GM12878 (cell line): ENCODE data around the gene LBR. TPM values are rescaled to one million over a fixed set of nuclear protein-coding genes. Genes with fewer than 3 reads are reported as not detected.

Source experiments
- ATAC-seq: fragments of 200-7000 bp; cut with Tn5 transposase; 3 replicates; pipeline ENCODE4 v1.9.1; 2020; ENCODE audit warnings: mild to moderate bottlenecking, moderate library complexity
- BruUV-seq: library from RNA; stranded (reverse); fragments of 400-500 nt; replicated peaks from 2 replicates; lab custom pipeline; 2021; lab: Mats Ljungman, UMichigan
- CTCF ChIA-PET: fragments of 300-600 bp; sonication (Branson Sonifier 250); formaldehyde crosslinking; extraction: SDS; loops from one replicate; lab custom pipeline; 2021; ENCODE audit warnings: inconsistent platforms; lab: Yijun Ruan, JAX
- POLR2A ChIA-PET: fragments of 350-600 bp; formaldehyde crosslinking; extraction: SDS; loops from one replicate; lab custom pipeline; 2021; ENCODE audit warnings: inconsistent platforms; lab: Charles Lee
- RAD21 ChIA-PET: fragments of 300-600 bp; sonication (Branson Sonifier 250); formaldehyde crosslinking; loops from one replicate; lab custom pipeline; 2023; ENCODE audit warnings: antibody characterized with exemption; ENCODE audit not compliant: unreplicated experiment; lab: Charles Lee
- SMC1A ChIA-PET: fragments of 300-600 bp; sonication (Branson Sonifier 250); formaldehyde crosslinking; loops from one replicate; lab custom pipeline; 2023; ENCODE audit not compliant: unreplicated experiment, uncharacterized antibody; lab: Charles Lee
- DNase-seq: peaks from one replicate; pipeline ENCODE4 v3.0.0-alpha.2; 2011; ENCODE audit warnings: low read depth, low spot score
- FAIRE-seq: peaks from 3 replicates; lab custom pipeline; 2011; peaks lifted over from hg19 to GRCh38; lab: Jason Lieb, UNC
- H2AFZ ChIP-seq: 2 replicates; pipeline ENCODE4 v1.6.0; 2011; ENCODE audit warnings: low read depth, low read length, control low read depth; ENCODE audit not compliant: control insufficient read depth
- H3K27ac ChIP-seq: 2 replicates; pipeline ENCODE4 v1.5.1; 2011; ENCODE audit warnings: control low read depth; ENCODE audit not compliant: control insufficient read depth, insufficient read depth
- H3K27me3 ChIP-seq, 2 experiments: replicated peaks in 1 of 2; 2 replicates each; pipeline versions ENCODE4 v1.6.0 to v1.6.1; 2011; ENCODE audit warnings: low read length in 1 of 2; ENCODE audit not compliant: control insufficient read depth in 2 of 2, insufficient read depth in 2 of 2
- H3K36me3 ChIP-seq, 2 experiments: 2 replicates each; pipeline ENCODE4 v1.5.1; 2011; ENCODE audit warnings: low read length in 1 of 2; ENCODE audit not compliant: control insufficient read depth in 2 of 2, insufficient read depth in 2 of 2
- H3K4me1 ChIP-seq: 2 replicates; pipeline ENCODE4 v1.6.1; 2011; ENCODE audit warnings: mild to moderate bottlenecking, low read length, moderate library complexity, mixed read lengths; ENCODE audit not compliant: control insufficient read depth, insufficient read depth
- H3K4me2 ChIP-seq: 2 replicates; pipeline ENCODE4 v1.6.0; 2011; ENCODE audit warnings: control low read depth; ENCODE audit not compliant: control insufficient read depth, insufficient read depth
- H3K4me3 ChIP-seq: fragments of 200-600 bp; sonication (generic); 2 replicates; pipeline ENCODE4 v1.5.1; 2016
- H3K79me2 ChIP-seq: 2 replicates; pipeline ENCODE4 v1.6.0; 2011; ENCODE audit warnings: low read length; ENCODE audit not compliant: control insufficient read depth, insufficient read depth
- H3K9ac ChIP-seq: 2 replicates; pipeline ENCODE4 v1.8.0; 2011; ENCODE audit warnings: low read length, control low read depth, mixed read lengths; ENCODE audit not compliant: control insufficient read depth, insufficient read depth
- H3K9me3 ChIP-seq: replicated peaks from 3 replicates; pipeline ENCODE4 v1.5.1; 2011; ENCODE audit warnings: mild to moderate bottlenecking, low read length; ENCODE audit not compliant: control insufficient read depth, insufficient read depth
- H4K20me1 ChIP-seq: 2 replicates; pipeline ENCODE4 v1.6.0; 2011; ENCODE audit not compliant: control insufficient read depth, insufficient read depth
- EZH2 ChIP-seq: IDR thresholded peaks from 2 replicates; pipeline ENCODE4 v1.6.1; 2012; ENCODE audit warnings: low read depth, mild to moderate bottlenecking, control low read depth, inconsistent platforms, low read length, borderline replicate concordance; ENCODE audit not compliant: control insufficient read depth
- MEF2A ChIP-seq: IDR thresholded peaks from 2 replicates; pipeline ENCODE4 v1.6.1; 2011; ENCODE audit warnings: low read depth, mild to moderate bottlenecking, low read length, moderate library complexity; ENCODE audit not compliant: insufficient read depth
- NFXL1 ChIP-seq: fragments of 450-650 bp; IDR thresholded peaks from 2 replicates; pipeline ENCODE4 v1.6.1; 2017; ENCODE audit warnings: antibody characterized with exemption, mild to moderate bottlenecking, borderline replicate concordance
- NRF1 ChIP-seq: conservative IDR thresholded peaks from 2 replicates; pipeline ENCODE4 v1.6.1; 2011; ENCODE audit warnings: mild to moderate bottlenecking, low read depth, low read length, improper control_type of control experiment
- PRDM15 ChIP-seq: fragments of 450-650 bp; formaldehyde crosslinking; IDR thresholded peaks from 2 replicates; pipeline ENCODE4 v1.4.0; 2020; ENCODE audit warnings: mild to moderate bottlenecking, moderate library complexity
- SMARCA5 ChIP-seq: fragments of 450-650 bp; IDR thresholded peaks from 2 replicates; pipeline ENCODE4 v1.6.1; 2017; ENCODE audit warnings: mild to moderate bottlenecking
- ZZZ3 ChIP-seq: IDR thresholded peaks from 2 replicates; pipeline ENCODE4 v1.6.1; 2011; ENCODE audit warnings: low read depth; ENCODE audit not compliant: control insufficient read depth, insufficient read length
- WGBS: methylation state at CpG from one replicate; pipeline ENCODE4 v1.1.6; 2016; ENCODE audit warnings: low lambda C conversion rate; ENCODE audit not compliant: insufficient replicate concordance, insufficient coverage; ENCODE audit errors: missing lambda C conversion rate; 5-methylcytosine and 5-hydroxymethylcytosine counted together
- in situ Hi-C: fragments of 300-500 bp; cut with MboI; formaldehyde crosslinking; loops from 9 replicates; pipeline ENCODE4 v1.14.3; 2018; ENCODE audit warnings: mixed read lengths
- intact Hi-C: fragments of 100-400 bp; cut with micrococcal nuclease; formaldehyde crosslinking; loops from one replicate; pipeline ENCODE4 v1.14.2; 2022; ENCODE audit not compliant: unreplicated experiment
- polyA plus RNA-seq, 11 experiments: library from polyadenylated mRNA; depleted of rRNA in 4 of 11; unstranded in 6 of 11; stranded (reverse) in 5 of 11; fragments of >200 nt; fragmentation: Nextera tagmentation in 4 of 11; fragmentation: Illumina TruSeq in 1 of 11; extraction: Ambion mirVana in 4 of 11; extraction: Trizol in 1 of 11; gene quantifications; 1 replicate in 1 of 11; 2 replicates in 10 of 11; pipeline versions ENCODE4 v1.2.1 to v1.2.3, GENCODE V29; 2011 to 2016; ENCODE audit warnings: inconsistent platforms in 2 of 11, missing spikeins in 2 of 11, low read depth in 1 of 11
- total RNA-seq, 4 experiments: library from RNA; depleted of rRNA in 3 of 4; stranded (reverse); fragments of >200 nt in 3 of 4; fragmentation: Illumina TruSeq in 1 of 4; extraction: Trizol in 1 of 4; gene quantifications; 2 replicates each; pipeline versions ENCODE4 v1.2.1 to v1.2.3, GENCODE V29; 2013 to 2021
- TF ChIP-seq, protein P1 (sequence below): IDR thresholded peaks from 2 replicates; pipeline ENCODE4 v1.6.1; 2012; ENCODE audit warnings: low read depth, low read length, improper control_type of control experiment
- TF ChIP-seq, protein P2 (sequence below): fragments of 450-650 bp; IDR thresholded peaks from 2 replicates; pipeline ENCODE4 v1.6.1; 2016; ENCODE audit warnings: mild to moderate bottlenecking
- TF ChIP-seq, protein P3 (sequence below): IDR thresholded peaks from 2 replicates; pipeline ENCODE4 v1.6.1; 2011; ENCODE audit warnings: borderline replicate concordance, low read depth, mild to moderate bottlenecking, moderate library complexity, low read length; ENCODE audit not compliant: insufficient read depth, poor library complexity, severe bottlenecking

LBR gene
- total and polyA plus RNA-seq, 10 of the 15 experiments (the other 5 are each of a cell fraction or from before 2014, with no cell fraction given), result 81.8 to 178 (median 114) TPM

DNA sequence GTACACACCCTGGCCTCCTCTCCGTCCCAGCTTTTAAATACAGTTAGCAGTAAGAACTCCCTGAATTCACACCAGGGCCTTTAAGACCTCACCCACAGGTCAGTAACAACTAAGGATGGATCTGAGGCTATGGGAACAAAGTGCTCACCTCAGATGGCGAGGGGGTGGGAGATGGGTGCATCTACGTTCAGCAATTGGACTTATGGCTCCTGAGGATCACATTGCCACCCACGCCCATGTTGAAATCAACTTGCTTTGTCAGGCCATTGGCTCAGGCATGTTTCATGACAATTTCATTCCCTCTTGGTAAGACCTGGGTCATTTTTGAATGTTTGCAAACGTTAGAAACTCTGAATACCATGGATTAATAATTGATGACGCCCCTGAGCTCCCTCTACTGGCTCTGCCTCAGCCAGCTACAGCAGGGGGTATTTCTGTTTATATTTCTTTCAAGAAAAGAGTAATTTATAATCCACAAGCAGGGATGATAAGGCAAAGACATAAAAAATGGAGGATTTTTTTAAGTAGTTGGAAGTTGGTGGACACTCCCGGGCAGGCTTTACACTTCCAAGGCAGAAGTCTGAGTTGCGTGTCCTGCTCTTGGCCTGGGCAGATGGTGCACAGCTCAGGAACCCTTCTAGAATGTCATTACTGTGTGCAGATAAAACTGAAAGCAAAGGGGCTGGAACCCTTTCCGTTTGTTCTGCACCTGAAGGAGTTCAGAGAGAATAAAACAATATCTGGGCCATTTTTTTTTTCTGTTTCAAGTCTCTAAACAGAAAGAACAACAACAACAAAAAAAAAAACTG, 13.7 kb upstream of the LBR start (continued):
- no peak for TF ChIP-seq MEF2A

DNA sequence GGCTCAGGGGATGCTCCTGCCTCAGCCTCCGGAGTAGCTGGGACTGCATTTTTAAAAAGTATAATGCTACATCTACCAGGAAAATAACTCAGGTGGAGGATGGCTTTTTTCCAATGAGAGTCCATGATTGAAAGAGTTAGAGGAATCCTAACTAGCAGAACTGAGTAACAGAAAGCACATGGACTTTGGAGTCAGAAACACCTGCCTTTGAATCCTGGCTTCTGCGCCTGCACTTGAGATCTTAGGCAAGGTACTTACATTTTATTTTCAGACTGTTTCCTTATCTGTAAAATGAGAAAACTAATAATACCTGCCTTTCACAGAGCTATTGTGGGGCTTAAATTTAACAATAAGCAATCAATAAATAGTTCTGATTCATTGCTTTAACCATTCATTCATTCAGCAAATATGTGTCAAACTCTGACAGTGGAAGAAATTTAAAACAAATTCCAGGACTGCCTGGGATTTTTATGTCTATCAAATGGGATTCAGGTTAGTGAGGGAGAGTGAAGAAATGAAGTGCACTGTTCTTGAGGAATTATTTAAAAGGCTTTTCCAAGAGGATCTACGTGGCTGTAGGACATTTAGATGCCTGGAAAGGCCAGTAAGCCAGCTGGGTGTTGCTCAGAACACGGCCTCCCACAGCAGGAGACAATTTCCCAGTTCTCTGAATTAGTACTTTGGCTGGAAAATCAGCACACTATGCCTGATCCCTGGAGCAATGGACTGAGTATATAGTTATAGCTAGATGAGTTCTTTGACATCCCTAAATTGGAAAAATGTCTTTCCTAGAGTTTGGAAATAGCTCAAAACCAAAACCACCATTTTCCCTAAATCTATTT, 12.8 kb upstream of the LBR start:
- no peak overlapping the region for H3K4me3 ChIP-seq
- no peaks in the 10 kb centered on the region for H3K9me3 ChIP-seq
- no peak for FAIRE-seq
- no peak overlapping the region for H2AFZ ChIP-seq
- H3K36me3 ChIP-seq, result no peaks in the 10 kb centered on the region
- ChIA-PET POLR2A (interaction anchor here (1.1 to 2.9 kb wide), 3 partner anchors 10 to 15 kb away, joined by 3 to 11 read pairs (median 9); partner anchors contain the start of gene LBR), SMC1A (interaction anchor here (0.6 to 7.3 kb wide), 10 partner anchors 8 to 581 kb away, joined by 3 to 108 read pairs (median 4); partner anchors contain the start of gene LBR), RAD21 (interaction anchor here (0.6 to 2.6 kb wide), 10 partner anchors 11 to 518 kb away, joined by 3 to 10 read pairs (median 4); no protein-coding TSS in a partner anchor), CTCF (interaction anchor here (0.9 to 3.5 kb wide), 10 partner anchors 10 to 121 kb away, joined by 3 to 53 read pairs (median 4); partner anchors contain the start of gene LBR)
- H3K27me3 ChIP-seq, result no peaks in the 10 kb centered on the region
- no peak overlapping the region for H3K9ac ChIP-seq
- H3K27ac ChIP-seq, result no peak overlapping the region
- in situ Hi-C loops, result no loop called here
- no TSS peak for BruUV-seq
- H3K4me1 ChIP-seq, result peaks cover 37% of the 10 kb centered on the region
- 86% methylated on average over 4 of the region's 4 CpGs for WGBS
- no peaks in the 10 kb centered on the region for H4K20me1 ChIP-seq
- intact Hi-C loops, result no loop called here
- no peak for DNase-seq
- no peak overlapping the region for H3K4me2 ChIP-seq
- no peak for ATAC-seq
- no peaks in the 10 kb centered on the region for H3K79me2 ChIP-seq
- TF ChIP-seq NFXL1, result no peak
- TF ChIP-seq EZH2, result no peak
- TF ChIP-seq PRDM15 (CRISPR knock-in tag), result no peak
- no peak for TF ChIP-seq ZZZ3
- no peak for TF ChIP-seq MEF2A
- TF ChIP-seq, protein P1, sequence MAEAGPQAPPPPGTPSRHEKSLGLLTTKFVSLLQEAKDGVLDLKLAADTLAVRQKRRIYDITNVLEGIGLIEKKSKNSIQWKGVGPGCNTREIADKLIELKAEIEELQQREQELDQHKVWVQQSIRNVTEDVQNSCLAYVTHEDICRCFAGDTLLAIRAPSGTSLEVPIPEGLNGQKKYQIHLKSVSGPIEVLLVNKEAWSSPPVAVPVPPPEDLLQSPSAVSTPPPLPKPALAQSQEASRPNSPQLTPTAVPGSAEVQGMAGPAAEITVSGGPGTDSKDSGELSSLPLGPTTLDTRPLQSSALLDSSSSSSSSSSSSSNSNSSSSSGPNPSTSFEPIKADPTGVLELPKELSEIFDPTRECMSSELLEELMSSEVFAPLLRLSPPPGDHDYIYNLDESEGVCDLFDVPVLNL, result no peak
- TF ChIP-seq, protein P2, sequence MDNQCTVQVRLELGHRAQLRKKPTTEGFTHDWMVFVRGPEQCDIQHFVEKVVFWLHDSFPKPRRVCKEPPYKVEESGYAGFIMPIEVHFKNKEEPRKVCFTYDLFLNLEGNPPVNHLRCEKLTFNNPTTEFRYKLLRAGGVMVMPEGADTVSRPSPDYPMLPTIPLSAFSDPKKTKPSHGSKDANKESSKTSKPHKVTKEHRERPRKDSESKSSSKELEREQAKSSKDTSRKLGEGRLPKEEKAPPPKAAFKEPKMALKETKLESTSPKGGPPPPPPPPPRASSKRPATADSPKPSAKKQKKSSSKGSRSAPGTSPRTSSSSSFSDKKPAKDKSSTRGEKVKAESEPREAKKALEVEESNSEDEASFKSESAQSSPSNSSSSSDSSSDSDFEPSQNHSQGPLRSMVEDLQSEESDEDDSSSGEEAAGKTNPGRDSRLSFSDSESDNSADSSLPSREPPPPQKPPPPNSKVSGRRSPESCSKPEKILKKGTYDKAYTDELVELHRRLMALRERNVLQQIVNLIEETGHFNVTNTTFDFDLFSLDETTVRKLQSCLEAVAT, result no peak
- TF ChIP-seq, protein P3, sequence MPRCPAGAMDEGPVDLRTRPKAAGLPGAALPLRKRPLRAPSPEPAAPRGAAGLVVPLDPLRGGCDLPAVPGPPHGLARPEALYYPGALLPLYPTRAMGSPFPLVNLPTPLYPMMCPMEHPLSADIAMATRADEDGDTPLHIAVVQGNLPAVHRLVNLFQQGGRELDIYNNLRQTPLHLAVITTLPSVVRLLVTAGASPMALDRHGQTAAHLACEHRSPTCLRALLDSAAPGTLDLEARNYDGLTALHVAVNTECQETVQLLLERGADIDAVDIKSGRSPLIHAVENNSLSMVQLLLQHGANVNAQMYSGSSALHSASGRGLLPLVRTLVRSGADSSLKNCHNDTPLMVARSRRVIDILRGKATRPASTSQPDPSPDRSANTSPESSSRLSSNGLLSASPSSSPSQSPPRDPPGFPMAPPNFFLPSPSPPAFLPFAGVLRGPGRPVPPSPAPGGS, result no peak
- no peak for TF ChIP-seq SMARCA5
- no peak for TF ChIP-seq NRF1
